HG02759 (cell line): ENCODE data around the gene PRR16.

Experiments
- ATAC-seq: cut with Tn5 transposase; IDR thresholded peaks from one replicate; pipeline ENCODE4 v1.9.1; 2021; ENCODE audit warnings: mild to moderate bottlenecking, moderate library complexity; ENCODE audit not compliant: unreplicated experiment

Gene PRR16

DNA sequence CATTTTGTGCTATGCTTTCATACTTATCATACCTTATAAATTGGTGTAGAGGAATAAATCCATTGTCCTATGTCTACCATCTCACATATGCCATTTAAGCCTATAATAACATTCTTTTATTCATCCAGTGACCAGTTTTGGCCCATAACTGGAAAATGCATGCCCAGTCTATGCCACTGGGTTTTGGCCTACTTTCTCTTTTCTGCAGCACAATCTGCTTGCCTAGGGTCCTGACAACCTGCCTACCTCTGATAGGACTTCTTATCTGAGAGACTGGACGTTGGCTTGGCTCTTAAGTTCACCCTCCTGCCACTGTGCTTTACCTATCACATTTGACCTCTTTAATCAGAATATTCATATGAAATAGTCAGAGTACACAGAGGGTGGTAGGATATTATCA is 103.0 kb downstream of the PRR16 start:
- ATAC-seq, result no peak

DNA sequence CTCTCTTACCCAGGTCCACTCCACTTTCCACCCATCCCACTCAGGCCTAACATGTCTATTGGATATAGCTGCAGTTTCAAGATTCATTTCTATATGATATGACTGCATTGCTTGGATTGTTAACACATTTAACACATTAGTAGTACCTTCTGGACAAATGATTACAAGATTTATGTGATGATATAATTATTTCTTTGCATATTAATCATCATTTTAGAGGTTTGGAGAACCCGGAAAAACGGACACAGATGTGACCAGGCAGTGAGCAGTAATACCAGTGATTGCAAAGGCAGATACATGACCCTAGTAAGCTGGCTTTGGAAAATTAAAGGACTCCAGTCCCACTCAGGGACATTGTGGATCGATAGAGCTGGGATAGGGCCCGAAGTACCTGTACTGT is 103.8 kb downstream of the PRR16 start:
- no peak for ATAC-seq

DNA sequence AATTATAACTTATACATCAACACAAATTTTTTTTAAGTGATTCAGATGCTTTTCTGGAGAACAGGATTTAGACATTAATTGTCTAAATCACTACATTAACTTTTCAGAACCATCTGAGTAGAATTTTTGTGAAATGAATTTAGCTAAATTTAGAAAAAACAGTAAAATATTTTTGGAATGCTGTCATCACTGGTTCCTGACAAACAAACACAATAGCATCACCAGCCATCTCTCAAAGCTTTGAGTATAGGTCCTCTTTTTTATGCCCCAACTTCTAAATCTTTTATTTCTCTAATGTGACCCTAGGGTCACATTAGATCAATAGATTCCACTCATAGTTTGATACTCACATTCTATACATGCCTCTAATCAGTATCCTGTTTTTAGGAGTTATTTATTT is 104.6 kb downstream of the PRR16 start:
- no peak for ATAC-seq

DNA sequence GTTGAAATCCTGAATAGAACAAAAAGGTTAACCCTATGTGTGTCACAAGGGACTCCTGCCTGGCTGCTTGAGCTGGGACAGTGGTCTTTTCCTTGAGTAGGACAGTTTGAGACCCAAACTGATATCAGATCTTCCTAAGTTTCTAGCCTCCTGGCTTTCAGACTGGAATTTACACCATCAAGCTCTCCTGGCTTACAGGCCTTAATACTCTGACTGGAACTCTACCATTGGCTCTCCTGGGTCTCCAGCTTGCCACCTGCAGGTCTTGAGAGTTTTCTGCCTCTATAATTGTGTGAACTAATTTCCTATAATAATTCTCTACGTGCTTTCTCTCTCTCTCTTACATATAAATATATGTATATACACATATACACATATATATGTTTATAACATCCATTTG is 112.5 kb downstream of the PRR16 start:
- ATAC-seq, result no peak

DNA sequence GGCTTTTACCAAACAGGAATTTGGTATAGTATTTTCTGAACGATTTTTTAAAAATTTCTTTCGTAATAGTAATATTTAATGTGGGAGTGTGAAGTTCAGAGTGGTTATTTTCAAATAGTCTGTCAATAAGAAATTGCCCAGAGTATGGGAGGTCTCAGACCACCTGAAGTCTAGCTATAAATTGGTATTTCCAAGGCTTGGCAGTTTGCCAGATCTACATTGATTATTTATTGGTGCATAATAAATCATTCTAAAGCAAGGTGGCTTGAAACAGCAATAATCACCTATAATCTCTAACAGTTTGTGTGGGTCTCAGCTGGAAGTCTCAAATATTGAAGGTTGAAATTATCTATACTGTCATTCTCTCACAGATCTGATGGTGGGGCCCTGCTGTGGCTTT is 118.5 kb downstream of the PRR16 start:
- ATAC-seq, result no peak

DNA sequence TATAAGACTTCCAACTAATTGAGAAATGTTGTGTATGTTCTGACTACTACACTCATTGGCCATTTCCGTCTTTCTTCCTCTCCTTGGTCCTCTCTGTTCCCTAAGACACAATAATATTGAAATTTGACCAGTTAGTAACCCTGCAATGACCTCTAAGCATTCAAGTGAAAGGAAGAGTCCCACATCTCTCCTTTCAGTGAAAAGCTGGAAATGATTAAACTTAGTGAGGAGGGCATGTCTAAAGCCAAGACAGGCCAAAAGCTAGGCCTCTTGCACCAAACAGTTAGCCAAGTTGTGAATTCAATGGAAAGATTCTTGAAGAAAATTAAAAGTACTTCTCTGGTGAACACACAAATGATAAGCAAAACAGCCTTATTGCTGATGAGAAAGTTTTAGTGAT is 122.5 kb downstream of the PRR16 start:
- ATAC-seq, result no peak

DNA sequence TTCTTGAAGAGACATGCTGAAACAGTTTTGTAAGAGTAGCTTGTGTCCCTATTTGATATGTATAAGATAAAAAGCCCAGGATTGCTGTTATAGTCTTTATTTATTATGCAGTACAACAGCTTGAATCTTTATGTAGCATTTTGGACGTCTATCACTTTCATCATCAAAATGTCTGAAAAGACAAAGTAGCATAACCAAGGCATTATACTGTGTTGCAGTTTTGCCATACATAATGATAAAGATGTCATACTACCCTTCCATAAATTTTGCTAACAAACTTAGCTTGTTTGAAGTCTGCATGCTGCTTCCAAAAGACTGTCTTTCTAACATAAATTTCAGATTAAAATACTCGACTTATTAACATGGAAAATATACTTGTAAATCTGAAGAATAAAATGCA is 127.8 kb downstream of the PRR16 start:
- ATAC-seq, result no peak

DNA sequence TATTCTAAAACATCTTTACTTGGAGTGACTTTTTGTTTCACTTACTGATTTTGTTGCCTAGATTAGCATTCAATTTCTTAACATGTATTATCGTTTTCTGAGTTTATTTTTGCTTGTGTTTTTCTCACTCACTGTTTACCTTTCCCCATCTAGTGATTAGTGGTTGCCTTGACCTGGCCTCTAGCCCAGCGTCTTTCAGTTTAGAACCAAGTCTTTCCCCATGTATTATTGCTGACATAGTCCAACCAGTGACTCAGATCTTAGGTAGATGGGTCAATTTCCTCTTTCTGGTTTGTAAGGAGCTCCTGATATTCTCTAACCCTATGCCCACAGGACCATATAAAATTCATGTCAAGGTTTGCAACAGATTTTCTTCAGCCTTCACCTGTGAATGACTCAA is 135.5 kb downstream of the PRR16 start:
- ATAC-seq, result no peak

DNA sequence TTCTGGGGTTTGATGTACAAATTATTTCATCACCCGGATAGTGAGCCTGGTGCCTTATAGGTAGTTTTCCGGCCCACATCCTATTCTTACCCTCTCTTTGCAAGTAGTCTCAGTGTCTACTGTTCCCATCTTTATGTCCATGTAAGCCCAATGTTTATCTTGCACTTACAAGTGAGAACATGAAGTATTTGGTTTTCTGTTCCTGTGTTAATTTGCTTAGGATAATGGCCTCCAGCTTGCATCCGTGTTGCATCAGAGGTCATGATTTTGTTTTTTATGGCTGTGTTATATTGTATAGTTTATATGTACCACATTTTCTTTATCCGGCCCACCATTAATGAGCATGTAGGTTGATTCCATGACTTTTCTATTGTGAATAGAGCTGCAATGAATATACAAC is 136.5 kb downstream of the PRR16 start:
- ATAC-seq, result no peak

DNA sequence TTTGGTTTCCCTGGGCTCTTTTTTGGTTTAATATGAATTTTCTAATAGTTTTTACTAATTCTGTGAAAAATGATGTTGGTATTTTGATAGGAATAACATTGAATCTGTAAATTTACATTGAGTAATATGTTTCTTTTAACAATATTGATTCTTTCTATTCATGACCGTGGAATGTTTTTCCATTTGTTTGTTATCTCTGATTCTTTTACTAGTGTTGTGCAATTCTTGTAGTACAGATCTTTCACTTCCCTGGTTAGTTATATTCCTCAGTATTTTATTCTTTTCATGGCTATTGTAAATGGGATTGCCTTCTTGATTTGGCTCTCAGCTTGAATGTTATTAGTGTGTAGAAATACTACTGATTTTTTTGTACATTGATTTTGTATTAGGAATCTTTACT is 137.9 kb downstream of the PRR16 start:
- ATAC-seq, result no peak

DNA sequence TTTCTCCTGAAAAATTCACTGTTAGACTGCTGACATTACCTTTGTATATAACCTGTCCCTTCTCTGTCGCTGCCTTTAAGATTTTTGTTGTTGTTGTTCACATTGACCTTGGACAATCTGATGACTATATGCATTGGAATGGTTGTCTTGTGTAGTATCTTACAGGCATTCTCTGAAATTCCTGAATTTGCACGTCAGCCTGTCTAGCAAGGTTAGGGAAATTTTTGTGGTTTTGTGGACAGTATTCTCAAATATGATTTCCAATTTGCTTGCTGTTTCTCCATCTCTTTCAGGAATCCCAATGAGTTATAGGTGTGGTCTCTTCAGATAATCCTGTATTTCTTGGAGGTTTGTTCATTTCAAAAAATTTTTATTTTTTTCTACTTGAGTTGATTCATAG is 140.8 kb downstream of the PRR16 start:
- no peak for ATAC-seq

DNA sequence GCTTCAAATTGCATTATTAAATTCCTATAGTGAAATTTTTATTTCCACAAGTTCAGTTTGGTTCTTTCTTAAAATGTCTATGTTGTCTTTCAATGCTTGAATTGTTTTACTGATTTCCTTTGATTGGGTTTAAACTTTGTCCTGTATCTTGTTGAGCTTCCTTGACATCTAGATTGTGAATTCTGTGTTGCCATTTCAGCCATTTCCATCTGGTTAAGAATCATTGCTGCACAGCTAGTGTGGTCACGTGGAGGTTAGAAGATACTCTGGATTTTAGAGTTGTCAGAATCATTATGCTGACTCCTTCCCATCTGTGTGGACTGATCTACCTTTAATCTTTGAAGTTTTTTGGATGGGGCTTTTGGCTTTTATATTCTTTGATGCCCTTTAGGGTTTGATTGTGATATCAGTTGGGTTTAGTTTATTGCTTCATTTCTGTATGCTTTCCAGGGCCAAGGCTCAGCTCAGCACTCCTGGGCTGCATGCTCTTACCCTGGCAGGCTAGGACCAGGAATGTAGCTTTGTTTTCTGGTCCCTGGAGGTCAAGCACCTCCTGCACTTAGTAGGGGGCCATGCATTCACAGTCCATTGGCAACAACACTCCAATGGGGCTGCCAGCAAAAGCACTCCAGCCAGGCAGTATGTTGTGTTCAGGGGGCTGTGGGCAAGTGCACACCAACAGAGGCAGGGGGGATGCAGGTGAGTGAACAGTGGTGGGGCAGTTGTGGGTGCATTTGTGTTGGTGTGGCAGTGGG is 141.4 kb downstream of the PRR16 start:
- ATAC-seq, result no peak

DNA sequence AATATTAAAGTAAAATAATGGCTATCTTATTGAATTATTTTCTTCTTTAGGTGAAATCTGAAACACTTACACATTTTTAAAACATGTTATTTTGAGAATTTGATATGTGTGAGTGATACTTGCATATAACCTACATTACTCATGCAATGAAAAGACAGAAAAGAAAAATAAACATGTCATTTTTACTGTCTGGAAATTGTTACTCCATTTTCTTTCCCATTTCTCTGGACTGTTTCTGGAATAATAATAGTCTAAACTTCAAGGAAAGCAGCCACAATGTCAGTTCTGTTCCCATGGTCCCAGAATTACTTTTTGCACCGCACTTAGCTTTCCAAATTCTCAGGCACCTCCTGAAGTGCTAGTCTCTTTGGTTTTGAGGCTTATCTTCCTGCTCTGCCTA is 145.5 kb downstream of the PRR16 start:
- ATAC-seq, result no peak

DNA sequence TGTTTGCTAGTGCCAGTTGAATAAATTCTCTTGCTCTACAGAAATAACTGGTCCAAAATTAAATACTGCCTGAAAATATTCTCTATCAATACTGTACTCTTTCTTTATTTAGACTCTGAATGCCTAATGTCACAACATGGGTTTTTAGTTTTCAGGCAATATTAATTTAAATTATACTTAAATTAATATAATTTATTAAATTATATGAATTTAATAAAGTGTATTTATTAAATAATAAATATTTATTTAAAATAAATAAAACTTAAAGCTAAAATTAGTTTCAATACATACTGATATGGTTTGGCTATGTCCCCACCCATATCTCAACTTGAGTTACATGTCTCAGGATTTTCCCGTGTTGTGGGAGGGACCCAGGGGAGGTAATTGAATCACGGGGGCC is 146.0 kb downstream of the PRR16 start:
- ATAC-seq, result no peak

DNA sequence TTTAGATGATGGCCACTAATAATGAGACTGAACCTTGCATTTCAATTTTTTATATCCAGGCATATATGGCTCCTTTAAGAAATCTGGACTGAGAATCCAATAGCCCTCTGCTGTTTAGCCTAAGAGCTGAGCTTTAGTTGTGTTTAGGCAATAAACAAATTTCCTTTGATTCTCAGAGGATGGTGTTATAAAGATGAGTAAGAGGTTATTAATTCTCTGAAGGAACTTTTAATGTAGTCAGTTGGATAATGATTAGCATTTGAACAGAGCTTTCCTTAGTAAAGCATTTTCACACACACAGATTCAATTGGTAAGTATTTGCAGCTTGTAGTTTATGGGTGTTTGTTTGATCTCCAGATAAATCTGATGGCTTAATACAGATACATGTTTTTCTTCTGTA is 149.6 kb downstream of the PRR16 start:
- no peak for ATAC-seq

DNA sequence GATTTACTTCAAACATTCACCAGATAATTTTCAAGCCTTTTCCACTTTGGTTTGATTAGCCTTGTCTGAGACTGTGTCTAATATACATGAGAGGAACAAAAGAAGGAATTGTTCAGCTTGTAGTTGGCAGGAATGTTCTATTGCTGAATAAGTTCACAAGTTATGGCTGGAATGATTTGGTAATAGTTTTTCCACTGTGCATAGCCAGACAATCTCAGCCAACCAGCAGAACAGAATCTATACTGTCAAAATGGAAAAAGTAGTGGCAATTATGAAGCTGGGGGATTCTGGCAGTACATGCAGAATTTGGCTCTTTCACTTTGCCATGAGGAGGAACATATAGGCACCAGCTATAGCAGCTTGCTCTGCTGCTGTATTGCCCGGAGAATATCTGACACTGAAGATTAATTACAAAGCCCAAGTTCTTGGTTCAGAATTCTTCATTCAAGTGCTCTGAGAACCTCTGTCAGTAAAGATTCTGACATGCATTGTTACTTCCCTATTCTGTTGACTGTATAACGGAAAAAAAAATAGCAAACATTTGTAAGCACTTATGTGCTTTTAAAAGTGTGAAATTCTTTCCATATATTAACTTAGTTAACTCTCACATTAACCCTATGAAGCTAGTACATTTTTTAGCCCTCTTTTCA is 150.6 kb downstream of the PRR16 start:
- ATAC-seq, result no peak

DNA sequence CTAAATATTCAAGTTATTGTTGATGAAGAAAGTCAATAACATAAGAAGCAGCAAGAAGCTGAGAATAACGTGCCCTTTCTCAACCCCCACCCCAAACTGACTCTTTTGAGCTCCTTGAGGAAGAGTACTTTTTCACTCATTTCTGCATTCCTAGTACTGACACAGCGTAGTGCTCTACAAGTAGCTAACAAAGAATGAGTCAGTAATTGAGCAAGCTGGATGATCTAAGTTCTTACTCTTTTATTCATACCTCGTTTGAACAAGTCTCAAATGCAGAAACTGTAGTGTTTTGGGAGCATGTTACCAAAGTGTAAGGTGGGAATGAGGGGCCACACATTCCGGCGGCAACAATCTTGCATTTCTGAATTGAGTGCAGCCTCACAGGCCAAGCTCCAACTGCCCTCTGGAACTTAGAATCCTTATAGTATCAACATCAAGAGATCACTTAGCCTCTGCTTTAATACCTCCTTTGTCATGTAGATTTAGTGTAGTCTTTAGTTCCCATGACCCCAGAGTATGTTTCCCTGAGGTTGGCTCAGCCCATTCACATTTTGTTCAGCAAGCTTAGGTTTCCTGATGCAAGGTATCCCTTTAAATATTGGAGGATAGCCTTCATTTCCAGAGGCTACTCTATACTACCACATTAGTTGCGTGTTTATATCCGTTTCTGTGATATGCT is 152.0 kb downstream of the PRR16 start:
- ATAC-seq, result no peak

DNA sequence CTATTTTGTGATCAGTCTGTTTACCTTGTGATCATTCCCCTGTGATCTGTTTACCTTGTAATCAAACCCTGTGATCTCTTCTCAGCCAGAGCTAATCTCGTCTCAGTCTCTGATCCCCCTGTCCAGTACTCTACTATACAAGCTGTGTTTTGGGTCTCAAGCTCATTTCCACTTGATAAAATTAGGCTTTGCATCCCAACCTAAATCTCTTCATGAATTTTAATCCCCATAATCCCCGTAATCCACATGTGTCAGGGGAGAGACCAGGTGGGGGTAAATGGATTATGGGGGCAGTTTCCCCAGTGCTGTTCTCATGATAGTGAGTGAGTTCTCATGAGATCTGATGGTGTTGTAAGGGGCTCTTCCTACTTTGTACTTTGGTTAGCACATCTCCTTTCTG is 157.2 kb downstream of the PRR16 start:
- ATAC-seq, result no peak

DNA sequence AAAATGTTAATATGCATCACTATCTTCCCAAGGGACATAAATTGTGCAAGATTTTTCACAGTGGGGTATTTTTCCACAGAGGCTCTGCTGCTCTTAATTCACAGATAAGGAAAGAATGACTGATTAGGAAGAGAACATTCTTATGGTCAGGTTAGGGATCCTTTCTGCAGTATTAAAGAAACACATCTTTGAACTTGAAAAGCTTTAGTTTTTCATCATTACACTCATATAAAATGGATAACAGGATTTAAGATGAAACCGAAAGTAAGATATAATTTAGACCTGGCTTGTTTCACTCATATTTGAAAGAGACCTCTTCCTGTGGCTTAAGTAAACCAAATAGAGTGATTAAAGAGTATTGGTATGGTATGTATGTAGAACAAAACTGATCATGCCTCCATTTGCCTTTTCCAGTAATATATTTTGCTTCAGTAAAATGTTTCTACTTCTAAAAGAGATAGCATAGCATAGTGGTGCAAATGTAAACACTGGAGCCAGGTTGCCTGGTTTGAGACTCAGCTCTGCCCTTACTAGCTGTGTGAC is 160.0 kb downstream of the PRR16 start:
- ATAC-seq, result peak; percentile 44

DNA sequence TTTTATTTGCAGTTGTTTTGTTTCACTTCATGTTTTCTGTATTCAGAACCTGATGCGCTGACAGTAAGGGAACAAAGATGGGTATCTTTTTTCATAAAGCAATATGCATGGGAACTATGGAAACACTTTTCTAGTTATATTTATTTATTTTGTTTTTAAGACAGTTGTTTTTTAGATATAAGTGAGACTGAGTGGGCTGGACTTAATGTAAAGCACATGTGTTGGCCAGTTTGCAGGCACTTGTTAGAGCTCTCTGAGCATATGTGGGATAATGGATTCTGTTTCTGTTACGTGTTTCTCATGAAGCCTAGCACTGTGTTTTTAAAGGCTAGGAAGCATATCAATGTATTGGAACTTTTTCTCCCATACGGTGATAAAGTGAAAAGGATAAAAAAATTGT is 164.1 kb downstream of the PRR16 start:
- no peak for ATAC-seq

DNA sequence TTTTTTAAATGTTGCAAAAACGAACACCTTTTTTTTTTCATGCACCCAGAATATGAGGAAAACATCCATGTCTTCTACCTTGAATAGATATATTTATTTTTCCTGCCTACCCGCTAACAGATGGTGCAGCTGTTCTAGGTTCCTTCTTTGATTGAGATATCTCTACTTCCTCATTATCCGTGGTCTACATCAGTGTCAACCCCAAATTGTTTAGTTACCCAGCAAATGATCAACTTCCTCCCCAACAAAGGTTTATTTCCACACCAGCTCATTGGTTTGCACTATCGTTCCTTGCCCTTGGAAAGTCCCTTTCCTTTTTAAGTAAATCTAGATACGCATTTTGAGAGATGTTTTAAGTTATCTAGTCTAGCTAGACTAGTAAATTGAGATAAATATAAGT is 166.4 kb downstream of the PRR16 start:
- no peak for ATAC-seq

DNA sequence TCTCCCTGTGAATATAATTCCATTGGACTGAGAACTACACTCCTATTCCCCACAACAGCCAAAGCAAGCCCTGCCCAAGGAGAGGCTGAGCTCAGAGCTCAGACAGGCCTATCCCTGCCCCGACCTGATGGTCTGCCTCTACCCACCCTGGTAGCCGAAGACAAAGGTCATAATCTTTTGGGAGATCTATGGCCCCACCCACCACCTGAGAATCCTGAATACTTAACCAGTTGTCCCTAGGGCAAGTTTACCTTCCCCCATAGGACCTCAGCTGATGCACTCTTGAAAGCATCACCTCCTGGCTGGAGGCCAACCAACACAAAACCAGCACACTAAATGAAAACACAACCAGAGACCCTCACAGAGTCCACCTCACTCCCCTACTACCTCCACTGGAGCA is 167.5 kb downstream of the PRR16 start:
- no peak for ATAC-seq
